Esophagus (tissue), 2 donors: ENCODE results near the gene GPR171. TPM values are rescaled to one million over a fixed set of nuclear protein-coding genes. Genes with fewer than 3 reads are reported as not detected.

ENCODE experiments used
- H3K27ac ChIP-seq, 2 donors: one replicate each; pipeline ENCODE4 v1.5.1; 2013; ENCODE audit warnings: low read depth in 2 of 2, mild to moderate bottlenecking in 2 of 2, inconsistent platforms in 1 of 2, low read length in 1 of 2, moderate library complexity in 1 of 2
- H3K27me3 ChIP-seq, 2 donors: one replicate each; pipeline ENCODE4 v1.6.1; 2013; ENCODE audit warnings: low read length in 2 of 2, control low read depth in 1 of 2, mild to moderate bottlenecking in 1 of 2; ENCODE audit not compliant: insufficient read depth in 2 of 2, control insufficient read depth in 1 of 2
- H3K36me3 ChIP-seq, 2 donors: one replicate each; pipeline ENCODE4 v1.6.1; 2013; ENCODE audit warnings: low read length in 1 of 2; ENCODE audit not compliant: control insufficient read depth in 2 of 2, insufficient read depth in 2 of 2
- H3K4me1 ChIP-seq, 2 donors: one replicate each; pipeline ENCODE4 v1.6.1; 2013; ENCODE audit warnings: low read length in 1 of 2; ENCODE audit not compliant: control insufficient read depth in 2 of 2, insufficient read depth in 2 of 2
- H3K4me3 ChIP-seq, 2 donors: one replicate each; pipeline ENCODE4 v1.5.1; 2013; ENCODE audit warnings: low read length in 2 of 2, mild to moderate bottlenecking in 2 of 2, low read depth in 1 of 2, moderate library complexity in 1 of 2
- H3K9me3 ChIP-seq, 2 donors: one replicate each; pipeline ENCODE4 v1.6.1; 2013; ENCODE audit warnings: mild to moderate bottlenecking in 2 of 2, low read depth in 1 of 2, low read length in 1 of 2, moderate library complexity in 1 of 2; ENCODE audit not compliant: control insufficient read depth in 2 of 2, insufficient read depth in 1 of 2
- WGBS, 2 donors: extraction: QIAGEN DNeasy Blood & Tissue Kit; methylation state at CpG; one replicate each; pipeline ENCODE4 v1.1.7; 2013; 5-methylcytosine and 5-hydroxymethylcytosine counted together
- polyA plus RNA-seq, 2 donors: library from polyadenylated mRNA; stranded (reverse); fragments of 200-250 nt; gene quantifications; one replicate each; pipeline ENCODE4 v1.2.3, GENCODE V29; 2013
- donor health status: healthy with polysubstance abuse.
- donor health status: Bipolar disorder and iron deficiency.

Gene GPR171
- polyA plus RNA-seq, 2 donors = 0.52 to 1.5 TPM

DNA sequence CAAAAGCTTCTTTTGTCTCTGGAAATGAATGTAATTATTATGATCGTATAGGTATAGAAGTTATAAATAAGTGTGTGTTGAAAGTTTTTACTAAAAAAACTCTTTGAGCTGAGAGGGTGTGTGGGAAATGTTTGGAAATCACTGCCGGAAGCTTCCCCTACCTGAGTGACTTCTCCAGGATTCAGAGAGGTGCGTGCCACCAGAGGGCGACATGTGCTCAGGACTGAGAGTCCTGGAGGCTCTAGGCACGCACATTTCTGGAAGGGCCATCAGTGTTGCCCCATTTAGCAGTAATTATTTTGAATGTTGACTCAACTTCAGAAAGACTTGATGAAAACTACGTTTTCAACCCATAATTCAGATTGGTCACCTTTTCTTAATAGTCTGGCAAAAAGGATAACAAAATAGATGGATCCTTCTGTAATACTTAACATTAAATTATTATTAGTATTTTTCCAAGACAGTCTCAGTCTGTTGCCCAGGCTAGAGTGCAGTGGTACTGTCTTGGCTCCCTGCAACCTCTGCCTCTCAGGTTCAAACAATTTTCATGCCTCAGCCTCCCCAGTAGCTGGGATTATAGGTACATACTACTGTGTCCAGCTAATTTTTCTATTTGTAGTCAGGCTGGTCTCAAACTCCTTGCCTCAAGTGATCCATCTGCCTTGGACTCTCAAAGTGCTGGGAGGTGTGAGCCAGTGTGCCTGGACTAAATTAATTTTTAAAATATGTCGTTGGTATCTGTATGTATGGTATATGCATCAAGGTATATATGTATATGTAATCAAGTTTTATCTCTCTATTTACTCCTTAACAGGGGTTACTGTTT is 34.5 kb downstream of the GPR171 start:
- H3K27ac ChIP-seq = no peak overlapping the region
- no peak overlapping the region for H3K4me3 ChIP-seq
- no peaks in the 10 kb centered on the region for H3K27me3 ChIP-seq
- no peaks in the 10 kb centered on the region for H3K4me1 ChIP-seq
- no peaks in the 10 kb centered on the region for H3K36me3 ChIP-seq
- 21 to 25% methylated on average over 7 of the region's 7 CpGs for WGBS, 2 donors
- H3K9me3 ChIP-seq = no peaks in the 10 kb centered on the region

DNA sequence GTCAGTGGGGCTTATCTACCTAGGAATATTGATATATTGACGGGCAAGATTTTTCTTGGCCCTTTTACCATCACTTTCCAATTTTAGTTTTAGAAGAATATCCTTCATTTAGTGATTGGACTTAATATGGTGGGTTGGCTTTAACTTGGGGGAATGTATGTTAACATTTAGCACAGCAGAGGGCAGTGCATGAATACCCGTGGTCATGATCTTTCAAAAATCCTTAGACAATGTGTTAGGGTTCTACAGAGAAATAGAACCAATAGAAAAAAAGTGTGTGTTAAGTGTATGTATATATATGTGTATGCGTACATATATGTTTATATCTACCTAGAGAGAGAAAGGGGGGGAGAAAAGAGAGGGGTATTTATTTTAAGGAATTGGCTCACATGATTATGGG is 36.9 kb downstream of the GPR171 start:
- no peak overlapping the region for H3K4me3 ChIP-seq
- no peaks in the 10 kb centered on the region for H3K9me3 ChIP-seq
- H3K27me3 ChIP-seq = no peaks in the 10 kb centered on the region
- no peaks in the 10 kb centered on the region for H3K36me3 ChIP-seq
- no peak overlapping the region for H3K27ac ChIP-seq
- H3K4me1 ChIP-seq = no peaks in the 10 kb centered on the region
- WGBS, 2 donors = 83 to 86% methylated on average over 3 of the region's 3 CpGs

DNA sequence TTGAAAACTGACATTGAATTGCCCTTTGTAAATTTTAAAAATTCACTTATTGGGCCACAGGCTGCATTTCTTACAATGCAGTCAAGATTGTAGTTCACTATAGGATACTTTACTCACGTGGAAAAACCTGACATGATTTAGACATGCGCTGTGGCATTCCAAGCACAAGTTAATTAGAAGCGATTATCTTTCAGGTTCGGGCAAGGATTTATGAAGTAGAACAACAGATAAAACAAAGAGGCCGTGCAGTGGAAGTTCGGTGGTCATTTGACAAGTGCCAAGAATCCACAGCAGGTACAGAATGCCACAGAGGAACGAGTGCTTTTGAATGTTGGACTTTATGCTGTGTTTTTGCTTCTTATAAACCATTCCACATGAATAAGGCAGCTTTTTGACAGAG is 37.8 kb downstream of the GPR171 start:
- 81 to 84% methylated on average over 7 of the region's 7 CpGs for WGBS, 2 donors
- Histone ChIP-seq H3K27ac (no peak overlapping the region), H3K9me3 (no peaks in the 10 kb centered on the region)

DNA sequence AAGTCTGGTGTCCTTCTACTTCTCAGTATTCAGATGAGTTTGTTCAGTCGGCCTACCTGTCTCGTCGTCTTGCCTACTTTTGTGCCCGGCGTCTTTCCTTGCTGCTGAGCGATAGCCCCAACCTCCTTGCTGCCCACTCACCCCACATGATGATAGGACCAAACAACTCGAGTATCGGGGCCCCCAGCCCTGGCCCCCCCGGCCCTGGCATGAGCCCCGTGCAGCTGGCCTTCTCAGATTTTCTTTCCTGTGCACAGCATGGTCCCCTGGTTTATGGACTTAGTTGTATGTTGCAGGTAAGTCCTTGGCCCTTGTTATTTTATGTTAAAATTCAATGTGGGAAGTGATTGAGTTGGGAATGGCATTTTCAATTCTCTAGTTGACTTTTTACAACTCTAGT is 43.2 kb downstream of the GPR171 start:
- no peaks in the 10 kb centered on the region for H3K9me3 ChIP-seq
- 91 to 94% methylated on average over 10 of the region's 10 CpGs for WGBS, 2 donors
- no peaks in the 10 kb centered on the region for H3K36me3 ChIP-seq
- H3K4me1 ChIP-seq = no peaks in the 10 kb centered on the region
- H3K27ac ChIP-seq = no peak overlapping the region
- no peak overlapping the region for H3K4me3 ChIP-seq
- H3K27me3 ChIP-seq = no peaks in the 10 kb centered on the region

More for the DNA sequence above, 37.8 kb downstream of the GPR171 start:
- no peaks in the 10 kb centered on the region for H3K4me1 ChIP-seq
- no peaks in the 10 kb centered on the region for H3K36me3 ChIP-seq
- H3K27me3 ChIP-seq = no peaks in the 10 kb centered on the region
- no peak overlapping the region for H3K4me3 ChIP-seq

DNA sequence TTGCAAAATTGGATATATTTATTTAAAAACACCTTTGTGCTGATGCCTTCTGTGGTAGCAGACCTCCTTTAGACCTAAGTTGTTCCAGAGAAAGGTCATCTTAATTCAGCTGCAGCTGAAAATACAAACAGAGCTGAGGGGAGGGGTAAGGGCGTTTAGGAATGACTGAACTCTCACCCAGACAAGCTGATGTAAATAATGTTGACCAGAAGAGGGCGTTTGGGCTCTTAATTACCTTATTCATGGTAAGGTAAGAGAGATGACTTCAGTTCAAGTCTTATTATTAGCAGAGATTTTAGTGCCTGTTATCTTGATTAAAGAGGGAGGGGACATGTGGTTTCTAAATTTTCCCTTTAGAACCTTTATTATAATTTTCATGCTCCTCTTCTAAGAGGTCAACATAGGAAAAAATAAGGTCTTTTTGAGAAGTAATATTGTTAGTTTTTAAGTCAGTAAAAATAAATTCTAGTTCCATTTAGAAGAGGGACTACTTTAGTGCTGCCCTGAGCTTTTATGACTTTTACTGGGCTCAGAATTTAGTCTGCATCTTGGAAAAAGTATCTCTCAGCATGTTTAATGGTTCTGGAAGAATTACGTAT is 46.3 kb downstream of the GPR171 start:
- Histone ChIP-seq H3K4me1 (no peaks in the 10 kb centered on the region), H3K27ac (no peak overlapping the region), H3K27me3 (no peaks in the 10 kb centered on the region), H3K9me3 (no peaks in the 10 kb centered on the region), H3K36me3 (no peaks in the 10 kb centered on the region), H3K4me3 (no peak overlapping the region)
- 34 to 35% methylated on average over 3 of the region's 3 CpGs for WGBS, 2 donors

DNA sequence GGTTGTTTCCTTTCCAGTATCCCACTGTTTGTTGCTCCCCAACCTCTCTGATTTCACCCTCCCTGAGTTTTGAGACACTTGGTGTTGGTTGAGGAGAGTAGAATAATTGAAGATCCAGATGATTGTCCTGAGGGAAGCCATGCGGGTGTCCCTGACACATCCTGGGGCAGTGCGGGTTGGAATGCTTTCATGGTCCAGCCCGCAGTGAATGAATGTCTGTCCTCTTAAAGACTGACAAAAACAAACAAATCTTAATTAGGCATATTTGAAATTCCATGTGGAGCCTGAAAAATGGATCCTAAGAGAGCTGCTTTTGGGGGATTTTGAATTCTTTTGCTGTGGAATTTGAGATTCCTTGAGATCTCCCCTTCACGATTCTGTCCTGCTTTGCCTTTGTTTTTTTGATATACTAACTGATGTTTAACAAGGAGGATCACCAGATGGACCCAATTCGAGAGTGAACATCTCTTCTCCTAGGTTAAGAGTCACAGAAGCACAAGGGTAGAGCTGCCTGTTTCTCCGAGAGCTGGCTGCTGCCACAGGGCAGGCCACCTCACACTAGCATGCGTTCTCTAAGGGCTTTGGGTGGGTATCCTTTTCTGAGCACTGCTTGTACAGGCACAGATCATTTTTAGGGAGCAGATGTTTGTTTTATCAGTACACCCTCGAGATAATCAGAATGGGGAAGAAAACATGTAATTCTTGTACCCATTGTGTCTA is 47.4 kb downstream of the GPR171 start:
- H3K4me3 ChIP-seq = no peak overlapping the region
- no peak overlapping the region for H3K27ac ChIP-seq
- no peaks in the 10 kb centered on the region for H3K27me3 ChIP-seq
- H3K9me3 ChIP-seq = no peaks in the 10 kb centered on the region
- H3K4me1 ChIP-seq = no peaks in the 10 kb centered on the region
- H3K36me3 ChIP-seq = no peaks in the 10 kb centered on the region
- WGBS, 2 donors = 75 to 76% methylated on average over 8 of the region's 8 CpGs

DNA sequence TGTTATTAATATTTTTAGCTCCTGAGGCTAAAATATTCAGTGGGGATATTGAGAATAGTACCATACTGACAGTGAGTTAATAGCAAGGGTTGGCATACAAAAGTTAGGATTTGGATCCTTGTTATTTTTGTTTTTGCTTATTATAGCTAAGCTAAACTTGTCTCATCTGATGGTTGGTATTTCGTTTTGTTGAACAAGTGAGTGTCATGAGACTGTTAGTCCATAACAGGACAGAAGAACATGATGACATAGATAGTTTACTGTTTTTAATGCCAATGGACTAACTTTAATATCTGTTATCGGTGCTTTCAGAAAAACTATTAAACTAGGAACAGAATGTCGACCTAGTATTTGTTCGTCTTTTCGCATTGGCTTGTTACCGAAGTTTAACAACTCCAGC is 48.5 kb downstream of the GPR171 start:
- no peak overlapping the region for H3K27ac ChIP-seq
- no peak overlapping the region for H3K4me3 ChIP-seq
- H3K27me3 ChIP-seq = no peaks in the 10 kb centered on the region
- no peaks in the 10 kb centered on the region for H3K4me1 ChIP-seq
- no peaks in the 10 kb centered on the region for H3K9me3 ChIP-seq
- no peaks in the 10 kb centered on the region for H3K36me3 ChIP-seq
- WGBS, 2 donors = 89 to 92% methylated on average over 6 of the region's 6 CpGs

DNA sequence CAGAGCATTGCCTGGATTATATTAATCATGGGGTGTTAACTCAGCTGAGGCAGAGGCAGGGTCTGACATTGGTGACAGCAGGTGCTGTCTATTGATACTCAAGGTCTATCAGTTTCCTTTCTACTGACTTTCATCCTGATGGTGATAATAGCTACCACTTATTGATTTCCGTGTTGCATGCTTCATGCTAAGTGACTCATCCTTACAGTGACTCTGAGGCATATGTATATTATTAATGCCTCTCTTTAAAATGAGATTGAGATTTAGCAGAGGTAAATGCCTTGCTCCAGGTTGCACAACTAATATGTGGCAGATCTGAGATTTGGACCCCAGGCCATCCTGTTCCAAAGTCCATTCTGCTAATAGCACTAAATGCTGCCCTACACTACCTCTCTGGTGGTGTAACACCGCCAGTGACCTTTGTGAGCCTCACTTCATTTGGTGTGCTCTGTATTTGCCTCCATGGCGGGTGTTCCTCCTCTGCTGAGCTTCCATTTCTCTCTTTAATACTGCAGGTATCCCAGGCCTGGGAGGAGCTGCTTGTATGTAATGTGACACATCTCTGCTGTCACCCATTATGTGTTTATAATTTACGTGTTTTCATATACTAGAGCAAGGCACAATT is 50.4 kb downstream of the GPR171 start:
- H3K36me3 ChIP-seq = no peaks in the 10 kb centered on the region
- WGBS, 2 donors = 91 to 95% methylated on average over 4 of the region's 4 CpGs
- H3K27ac ChIP-seq = no peak overlapping the region

More for the DNA sequence above, 50.4 kb downstream of the GPR171 start:
- Histone ChIP-seq H3K9me3 (no peaks in the 10 kb centered on the region), H3K4me1 (no peaks in the 10 kb centered on the region), H3K27me3 (no peaks in the 10 kb centered on the region), H3K4me3 (no peak overlapping the region)
